Coronary artery (tissue), 2 donors: Measurements from ENCODE around the gene MRPS6.
A peak's percentile ranks its signal among the peaks of the same experiment; 100 is the strongest.

Experiments
- DNase-seq: peaks from one replicate; pipeline ENCODE4 v3.0.0-alpha.2; 2017; ENCODE audit warnings: low spot score
- H3K27ac ChIP-seq, 2 donors: fragments of 200-600 bp; sonication (generic); one replicate each; pipeline ENCODE4 v1.5.1; 2016 to 2019
- H3K4me3 ChIP-seq: fragments of 200-600 bp; sonication (generic); 2 replicates; pipeline ENCODE4 v1.5.1; 2016; ENCODE audit warnings: mild to moderate bottlenecking, moderate library complexity
- TF ChIP-seq, protein P1 (sequence below): fragments of 200-600 bp; sonication (generic); IDR thresholded peaks from one replicate; pipeline ENCODE4 v1.5.1; 2019; ENCODE audit warnings: antibody characterized with exemption

Gene MRPS6

DNA sequence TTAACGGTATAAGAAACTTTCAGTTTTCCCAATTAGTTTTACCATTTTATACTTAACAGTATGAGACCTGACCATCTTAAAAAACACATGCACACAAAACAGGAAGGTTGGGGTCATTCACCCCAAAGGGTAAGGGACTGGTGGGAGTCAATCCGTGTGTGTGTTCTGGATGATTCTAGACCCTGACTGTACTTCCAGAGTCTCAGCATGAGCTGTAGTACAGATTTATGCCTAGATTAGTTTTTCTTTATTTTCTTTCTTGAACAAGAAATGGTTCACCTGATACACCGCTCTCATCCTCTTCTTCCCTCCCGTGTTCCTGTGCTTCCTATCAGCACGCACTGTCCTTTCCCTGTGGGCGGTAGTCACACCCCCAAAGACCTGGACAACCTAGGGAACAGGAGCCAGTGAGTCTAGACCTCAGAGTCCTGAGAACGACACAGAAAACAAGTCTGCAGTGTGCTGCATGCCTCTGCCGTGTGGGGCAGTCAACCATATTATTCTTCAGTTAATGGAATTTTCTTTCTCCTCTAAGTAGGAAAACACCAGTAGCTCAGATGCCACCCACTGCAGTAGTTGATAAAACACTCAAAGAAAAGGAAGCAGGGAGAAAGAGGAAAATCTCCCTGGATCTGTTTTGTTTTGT, 38.9 kb upstream of the MRPS6 start:
- no peak overlapping the region for H3K27ac ChIP-seq
- TF ChIP-seq, protein P1, sequence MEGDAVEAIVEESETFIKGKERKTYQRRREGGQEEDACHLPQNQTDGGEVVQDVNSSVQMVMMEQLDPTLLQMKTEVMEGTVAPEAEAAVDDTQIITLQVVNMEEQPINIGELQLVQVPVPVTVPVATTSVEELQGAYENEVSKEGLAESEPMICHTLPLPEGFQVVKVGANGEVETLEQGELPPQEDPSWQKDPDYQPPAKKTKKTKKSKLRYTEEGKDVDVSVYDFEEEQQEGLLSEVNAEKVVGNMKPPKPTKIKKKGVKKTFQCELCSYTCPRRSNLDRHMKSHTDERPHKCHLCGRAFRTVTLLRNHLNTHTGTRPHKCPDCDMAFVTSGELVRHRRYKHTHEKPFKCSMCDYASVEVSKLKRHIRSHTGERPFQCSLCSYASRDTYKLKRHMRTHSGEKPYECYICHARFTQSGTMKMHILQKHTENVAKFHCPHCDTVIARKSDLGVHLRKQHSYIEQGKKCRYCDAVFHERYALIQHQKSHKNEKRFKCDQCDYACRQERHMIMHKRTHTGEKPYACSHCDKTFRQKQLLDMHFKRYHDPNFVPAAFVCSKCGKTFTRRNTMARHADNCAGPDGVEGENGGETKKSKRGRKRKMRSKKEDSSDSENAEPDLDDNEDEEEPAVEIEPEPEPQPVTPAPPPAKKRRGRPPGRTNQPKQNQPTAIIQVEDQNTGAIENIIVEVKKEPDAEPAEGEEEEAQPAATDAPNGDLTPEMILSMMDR: no peak
- H3K4me3 ChIP-seq: no peak overlapping the region
- DNase-seq: no peak

DNA sequence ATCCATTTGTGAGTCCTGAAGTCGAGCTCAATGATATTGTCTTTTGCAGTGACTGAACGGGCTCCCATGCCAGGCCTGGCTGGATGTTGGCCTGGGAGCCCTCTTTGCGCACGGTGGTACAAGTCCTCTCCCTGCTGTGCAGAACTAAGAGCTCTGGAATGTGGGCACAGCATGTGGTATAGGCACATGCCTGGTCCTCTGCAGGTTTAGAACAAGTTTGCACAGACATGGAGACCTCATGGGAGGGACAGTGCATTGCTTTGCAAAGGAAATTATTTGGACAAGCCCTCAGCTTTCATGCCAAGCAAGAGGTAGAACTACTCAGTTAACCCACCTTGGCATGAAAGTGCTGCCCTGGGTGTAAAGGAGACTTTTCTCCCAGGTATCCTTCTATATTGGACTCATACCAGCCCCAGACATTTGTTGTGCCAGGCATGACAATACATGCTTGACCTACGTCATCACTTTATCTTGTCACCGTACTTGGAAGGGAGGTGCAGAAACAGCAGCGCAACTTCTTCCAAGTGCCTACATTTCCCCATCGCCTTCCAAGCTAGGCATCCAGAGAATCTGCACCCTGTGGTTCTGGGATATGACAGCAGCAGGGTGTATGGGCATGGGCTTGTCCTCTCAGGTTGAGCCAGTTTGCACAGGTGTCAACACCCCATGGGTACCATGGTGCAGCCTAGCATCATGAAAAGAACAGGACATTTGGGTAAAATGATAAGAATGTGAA, 37.6 kb upstream of the MRPS6 start:
- no peak for DNase-seq
- Histone ChIP-seq H3K27ac (no peak overlapping the region), H3K4me3 (no peak overlapping the region)
- TF ChIP-seq, protein P1: no peak

DNA sequence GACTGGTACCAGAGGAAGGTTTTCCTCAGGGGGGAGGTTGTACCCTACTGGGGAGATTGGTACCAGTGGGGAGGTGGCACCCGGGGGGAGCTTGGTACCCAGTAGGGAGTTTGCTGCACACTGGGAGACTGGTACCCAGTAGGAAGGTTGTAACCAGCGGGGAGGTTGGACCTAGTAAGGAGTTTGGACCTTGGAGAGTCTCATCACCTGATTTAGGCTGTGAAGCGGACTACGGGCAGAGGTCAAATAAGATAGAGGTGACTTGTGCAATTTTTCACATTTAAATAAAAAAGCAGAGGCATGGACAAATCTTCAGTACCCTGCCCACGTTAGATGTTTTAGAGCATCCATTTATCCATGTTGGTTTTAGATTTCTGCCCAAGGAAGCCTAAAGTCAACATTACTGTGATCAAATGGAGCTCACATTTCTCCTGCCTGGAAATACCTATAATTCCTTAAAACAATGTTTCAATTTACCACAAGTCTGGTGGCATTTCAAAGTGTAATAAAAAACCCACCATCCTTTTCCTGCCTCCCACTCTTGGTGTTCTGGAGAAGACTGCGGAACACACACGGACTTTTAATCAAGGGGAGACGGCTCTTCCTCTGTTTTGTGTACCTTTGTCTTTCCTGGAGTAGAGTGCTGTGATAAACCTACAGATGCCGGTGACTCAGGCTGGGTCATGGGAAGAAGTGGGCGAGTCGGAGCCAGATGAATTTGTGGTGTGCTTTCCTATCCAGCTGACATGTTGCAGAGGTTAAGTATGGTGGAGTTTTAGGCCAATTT, 36.2 kb upstream of the MRPS6 start:
- Histone ChIP-seq H3K4me3 (no peak overlapping the region), H3K27ac (no peak overlapping the region)
- TF ChIP-seq, protein P1: no peak
- no peak for DNase-seq

DNA sequence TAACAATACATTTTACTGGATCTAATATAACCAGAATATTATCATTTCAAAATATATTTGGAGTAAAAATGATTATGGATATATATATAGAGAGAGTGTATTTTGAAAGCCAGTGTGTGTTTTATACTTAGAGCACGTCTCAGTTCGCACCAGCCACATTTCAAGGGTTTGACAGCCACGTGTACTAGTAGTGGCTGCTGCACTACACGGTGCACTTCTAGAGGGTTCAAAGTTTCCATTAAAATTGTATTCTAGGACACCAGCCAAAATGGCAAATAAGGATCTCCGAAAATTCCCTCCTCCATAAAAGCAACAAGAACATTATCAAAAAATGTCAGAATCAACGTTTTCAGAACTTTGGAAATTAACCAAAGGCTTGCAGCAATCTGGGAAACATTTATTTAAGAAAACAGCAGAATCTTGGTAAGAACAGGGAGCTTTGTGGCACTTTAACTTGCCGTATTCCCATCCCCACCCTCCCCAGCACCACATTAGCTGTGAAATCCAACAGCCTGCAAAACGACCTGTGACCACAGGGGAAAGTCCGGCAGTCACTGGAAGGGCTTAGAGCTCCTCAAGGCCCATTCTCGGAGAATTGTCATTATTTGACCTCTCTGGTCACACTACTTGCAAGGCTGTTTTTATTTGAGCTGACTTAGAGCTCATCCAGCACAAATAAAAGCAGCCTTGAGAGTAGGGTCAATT, 33.5 kb upstream of the MRPS6 start:
- H3K27ac ChIP-seq: peak overlapping the region in 1 of 2 donors; percentile 57
- TF ChIP-seq, protein P1: no peak
- no peak for DNase-seq
- H3K4me3 ChIP-seq: no peak overlapping the region

DNA sequence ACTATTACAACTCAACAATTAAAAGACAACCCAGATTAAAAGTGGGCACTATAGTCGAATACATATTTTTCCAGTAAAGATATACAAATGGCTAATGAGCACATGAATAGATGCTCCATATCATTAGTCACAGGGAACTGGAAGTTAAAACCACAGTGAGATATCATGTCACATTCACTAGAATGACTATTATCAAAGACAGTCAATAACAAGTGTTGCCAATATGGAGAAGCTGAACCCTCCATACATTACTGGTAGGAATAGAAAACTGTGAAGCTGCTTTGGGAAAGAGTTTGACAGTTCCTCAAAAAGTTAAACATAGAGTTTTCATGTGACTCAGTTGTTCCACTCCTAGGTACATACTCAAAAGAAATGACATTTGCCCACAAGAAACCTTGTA, 30.6 kb upstream of the MRPS6 start:
- TF ChIP-seq, protein P1: no peak

DNA sequence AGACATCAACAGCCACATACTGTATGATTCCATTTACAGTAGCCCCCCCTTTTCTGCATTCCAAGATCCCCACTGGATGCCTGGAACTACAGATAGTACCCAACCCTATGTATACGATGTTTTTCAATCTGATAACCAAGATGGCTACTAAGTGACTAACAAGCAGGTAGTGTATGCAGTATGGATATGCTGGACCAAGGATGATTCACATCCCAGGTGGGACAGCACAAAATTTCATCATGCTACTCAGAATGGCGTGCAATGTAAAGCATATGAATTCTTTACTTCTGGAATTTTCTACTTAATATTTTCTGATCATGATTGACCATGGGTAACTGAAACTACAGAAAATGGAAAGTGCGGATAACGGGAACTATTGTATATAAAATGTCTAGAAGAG, 30.0 kb upstream of the MRPS6 start:
- no peak overlapping the region for H3K27ac ChIP-seq
- DNase-seq: no peak
- no peak overlapping the region for H3K4me3 ChIP-seq
- TF ChIP-seq, protein P1: no peak

More for the DNA sequence above, 30.6 kb upstream of the MRPS6 start:
- H3K27ac ChIP-seq: no peak overlapping the region
- no peak overlapping the region for H3K4me3 ChIP-seq
- DNase-seq: no peak
